ENCODE measurements around the gene G6PC2.

DNA sequence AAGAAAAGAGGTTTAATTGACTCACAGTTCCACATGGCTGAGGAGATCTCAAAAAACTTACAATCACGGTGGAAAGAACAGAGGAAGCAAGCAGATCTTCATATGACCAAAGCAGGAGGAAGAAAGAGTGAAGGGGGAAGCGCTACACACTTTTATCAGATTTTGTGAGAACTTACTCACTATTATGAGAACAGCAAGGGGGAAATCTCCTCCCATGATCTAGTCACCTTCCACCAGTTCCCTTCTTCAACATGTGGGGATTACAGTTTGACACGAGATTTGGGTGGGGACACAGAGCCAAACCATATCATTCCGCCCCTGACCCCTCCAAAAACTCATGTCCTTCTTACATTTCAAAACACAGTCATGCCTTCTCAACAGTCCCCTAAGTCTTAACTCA is 54.2 kb downstream of the G6PC2 start:
- TF ChIP-seq, protein P1, sequence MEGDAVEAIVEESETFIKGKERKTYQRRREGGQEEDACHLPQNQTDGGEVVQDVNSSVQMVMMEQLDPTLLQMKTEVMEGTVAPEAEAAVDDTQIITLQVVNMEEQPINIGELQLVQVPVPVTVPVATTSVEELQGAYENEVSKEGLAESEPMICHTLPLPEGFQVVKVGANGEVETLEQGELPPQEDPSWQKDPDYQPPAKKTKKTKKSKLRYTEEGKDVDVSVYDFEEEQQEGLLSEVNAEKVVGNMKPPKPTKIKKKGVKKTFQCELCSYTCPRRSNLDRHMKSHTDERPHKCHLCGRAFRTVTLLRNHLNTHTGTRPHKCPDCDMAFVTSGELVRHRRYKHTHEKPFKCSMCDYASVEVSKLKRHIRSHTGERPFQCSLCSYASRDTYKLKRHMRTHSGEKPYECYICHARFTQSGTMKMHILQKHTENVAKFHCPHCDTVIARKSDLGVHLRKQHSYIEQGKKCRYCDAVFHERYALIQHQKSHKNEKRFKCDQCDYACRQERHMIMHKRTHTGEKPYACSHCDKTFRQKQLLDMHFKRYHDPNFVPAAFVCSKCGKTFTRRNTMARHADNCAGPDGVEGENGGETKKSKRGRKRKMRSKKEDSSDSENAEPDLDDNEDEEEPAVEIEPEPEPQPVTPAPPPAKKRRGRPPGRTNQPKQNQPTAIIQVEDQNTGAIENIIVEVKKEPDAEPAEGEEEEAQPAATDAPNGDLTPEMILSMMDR (IDR thresholded peaks at IDR 0.05; ENCODE audit: low read depth, low read length, missing input control): no peak
- TF ChIP-seq YY1 (IDR thresholded peaks at IDR 0.05): no peak
- TF ChIP-seq GABPA (IDR thresholded peaks at IDR 0.05 in 1 of 2, conservative IDR thresholded peaks at IDR 0.05 in 1 of 2): no peak
- no peak for TF ChIP-seq EGR1 (IDR thresholded peaks at IDR 0.05; ENCODE audit: low read depth in 2 of 2)
- no peak for TF ChIP-seq RAD21 (IDR thresholded peaks at IDR 0.05)
- TF ChIP-seq SP1 (IDR thresholded peaks at IDR 0.05): no peak
- TF ChIP-seq, protein P2, sequence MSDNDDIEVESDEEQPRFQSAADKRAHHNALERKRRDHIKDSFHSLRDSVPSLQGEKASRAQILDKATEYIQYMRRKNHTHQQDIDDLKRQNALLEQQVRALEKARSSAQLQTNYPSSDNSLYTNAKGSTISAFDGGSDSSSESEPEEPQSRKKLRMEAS (IDR thresholded peaks at IDR 0.05): no peak
- TF ChIP-seq, protein P3, sequence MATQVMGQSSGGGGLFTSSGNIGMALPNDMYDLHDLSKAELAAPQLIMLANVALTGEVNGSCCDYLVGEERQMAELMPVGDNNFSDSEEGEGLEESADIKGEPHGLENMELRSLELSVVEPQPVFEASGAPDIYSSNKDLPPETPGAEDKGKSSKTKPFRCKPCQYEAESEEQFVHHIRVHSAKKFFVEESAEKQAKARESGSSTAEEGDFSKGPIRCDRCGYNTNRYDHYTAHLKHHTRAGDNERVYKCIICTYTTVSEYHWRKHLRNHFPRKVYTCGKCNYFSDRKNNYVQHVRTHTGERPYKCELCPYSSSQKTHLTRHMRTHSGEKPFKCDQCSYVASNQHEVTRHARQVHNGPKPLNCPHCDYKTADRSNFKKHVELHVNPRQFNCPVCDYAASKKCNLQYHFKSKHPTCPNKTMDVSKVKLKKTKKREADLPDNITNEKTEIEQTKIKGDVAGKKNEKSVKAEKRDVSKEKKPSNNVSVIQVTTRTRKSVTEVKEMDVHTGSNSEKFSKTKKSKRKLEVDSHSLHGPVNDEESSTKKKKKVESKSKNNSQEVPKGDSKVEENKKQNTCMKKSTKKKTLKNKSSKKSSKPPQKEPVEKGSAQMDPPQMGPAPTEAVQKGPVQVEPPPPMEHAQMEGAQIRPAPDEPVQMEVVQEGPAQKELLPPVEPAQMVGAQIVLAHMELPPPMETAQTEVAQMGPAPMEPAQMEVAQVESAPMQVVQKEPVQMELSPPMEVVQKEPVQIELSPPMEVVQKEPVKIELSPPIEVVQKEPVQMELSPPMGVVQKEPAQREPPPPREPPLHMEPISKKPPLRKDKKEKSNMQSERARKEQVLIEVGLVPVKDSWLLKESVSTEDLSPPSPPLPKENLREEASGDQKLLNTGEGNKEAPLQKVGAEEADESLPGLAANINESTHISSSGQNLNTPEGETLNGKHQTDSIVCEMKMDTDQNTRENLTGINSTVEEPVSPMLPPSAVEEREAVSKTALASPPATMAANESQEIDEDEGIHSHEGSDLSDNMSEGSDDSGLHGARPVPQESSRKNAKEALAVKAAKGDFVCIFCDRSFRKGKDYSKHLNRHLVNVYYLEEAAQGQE (IDR thresholded peaks at IDR 0.05): no peak

Data from liver (tissue), 3 donors.